ENCODE measurements around the gene RNF5.

RNF5 gene

GRCh38 chr6:32175322-32175710 lies 2.9 kb upstream of the RNF5 start:
- peak overlapping the region; percentile 88 to 98 for H3K27ac Mint-ChIP-seq
- H3K4me3 Mint-ChIP-seq = peak overlapping the region; percentile 87 to 91
- H3K9me3 Mint-ChIP-seq = no peaks in the 10 kb centered on the region
- peaks cover 15% of the 10 kb centered on the region for H3K36me3 Mint-ChIP-seq (ENCODE audit: insufficient read depth)
- H3K4me1 Mint-ChIP-seq (ENCODE audit: low read depth in 2 of 2) = peaks cover 52 to 54% of the 10 kb centered on the region in 2 donors
- H3K27me3 Mint-ChIP-seq = no peaks in the 10 kb centered on the region
- ATAC-seq (replicated peaks) = no peak
- no peak for DNase-seq

- H3K9me3 Mint-ChIP-seq = no peaks in the 10 kb centered on the region
- peak within 1 kb of the TSS; percentile 87 to 91 for H3K4me3 Mint-ChIP-seq
- peak; percentile 96 to 97 (median 96) for DNase-seq
- H3K36me3 Mint-ChIP-seq (ENCODE audit: insufficient read depth) = peaks cover 16% of the 10 kb centered on the region
- peaks cover 55 to 60% of the 10 kb centered on the region in 2 donors for H3K4me1 Mint-ChIP-seq (ENCODE audit: low read depth in 2 of 2)
- peak; percentile 50 for ATAC-seq (replicated peaks)
- H3K27ac Mint-ChIP-seq = peak within 1 kb of the TSS; percentile 88 to 98
- H3K27me3 Mint-ChIP-seq = no peaks in the 10 kb centered on the region
Measured at GRCh38 chr6:32175711-32176475, 2.3 kb upstream of the RNF5 start, which contains the start of gene AGPAT1. Gene AGPAT1, minus strand, starts transcription at chr6:32176084. Its CDS starts 4,588 bp downstream, at chr6:32171496.

DNA sequence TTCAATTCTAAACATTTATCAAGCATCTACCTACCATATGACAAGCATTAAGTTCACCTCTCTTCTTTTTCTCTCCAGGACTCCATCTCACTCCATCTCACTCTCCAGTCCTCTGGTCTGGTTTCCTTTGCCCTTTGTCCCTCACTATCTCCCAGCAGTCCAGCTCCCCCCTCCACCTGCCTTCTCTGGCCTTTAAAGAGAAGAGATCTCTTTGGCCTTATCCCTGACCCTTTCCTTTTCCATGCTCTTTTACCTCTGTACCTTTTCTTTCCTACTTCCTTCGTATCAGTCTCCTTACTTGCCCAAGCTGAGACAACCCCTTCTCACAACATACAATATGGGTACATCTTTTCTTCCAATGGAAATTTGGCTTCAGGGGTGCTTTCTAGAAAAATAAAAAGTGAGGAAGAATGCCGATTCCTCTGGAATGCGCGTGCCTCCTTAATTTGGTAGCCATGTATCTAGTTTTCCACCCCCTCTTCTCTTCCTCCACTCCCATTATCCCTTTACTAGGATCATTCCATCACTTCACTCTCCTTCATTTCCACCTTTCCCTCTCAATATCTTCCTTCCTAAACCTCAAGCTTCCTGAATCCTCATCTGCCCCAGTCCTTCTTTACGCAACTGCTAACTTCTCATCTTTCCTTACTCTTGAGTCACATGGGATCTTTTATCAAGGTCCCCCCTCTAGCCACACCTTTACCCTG lies 1.6 kb upstream of the RNF5 start:
- H3K9me3 Mint-ChIP-seq = no peaks in the 10 kb centered on the region
- H3K27me3 Mint-ChIP-seq = no peaks in the 10 kb centered on the region
- DNase-seq = no peak
- H3K27ac Mint-ChIP-seq = peak overlapping the region; percentile 97 to 98
- peak overlapping the region; percentile 87 to 91 for H3K4me3 Mint-ChIP-seq
- H3K36me3 Mint-ChIP-seq (ENCODE audit: insufficient read depth) = peaks cover 23% of the 10 kb centered on the region
- no peak for ATAC-seq (replicated peaks)
- peaks cover 52 to 58% of the 10 kb centered on the region in 2 donors for H3K4me1 Mint-ChIP-seq (ENCODE audit: low read depth in 2 of 2)

DNA sequence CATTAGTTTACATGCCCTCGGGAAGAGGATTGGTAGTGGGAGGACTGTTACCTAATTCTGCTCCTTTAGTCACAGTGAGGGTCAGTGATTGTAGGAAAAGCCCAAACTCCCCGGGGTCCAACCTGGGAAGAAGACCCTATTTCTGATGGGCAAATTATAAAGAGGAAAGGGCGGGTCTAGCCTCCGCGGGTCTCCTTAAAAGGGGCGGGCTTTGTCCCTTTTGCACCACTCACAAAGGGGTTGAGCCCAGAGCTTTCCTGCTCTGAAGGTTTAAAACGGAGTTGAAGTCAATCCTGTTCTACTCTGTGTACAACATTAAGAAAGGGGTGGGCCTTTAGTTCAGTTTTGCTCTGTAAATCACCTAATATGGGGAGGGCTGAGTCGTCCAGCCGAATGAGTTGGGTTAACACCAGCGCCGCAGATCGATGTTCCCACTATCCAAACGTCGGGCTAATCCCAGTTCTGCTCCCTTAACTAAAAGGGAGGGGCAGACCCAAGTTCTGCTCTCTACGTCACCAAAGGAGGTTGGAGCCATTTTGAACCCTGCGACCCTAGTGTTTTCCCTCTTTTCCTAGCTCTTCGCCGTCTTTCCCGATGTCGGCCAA lies 920 bp upstream of the RNF5 start:
- H3K9me3 Mint-ChIP-seq = no peaks in the 10 kb centered on the region
- H3K36me3 Mint-ChIP-seq (ENCODE audit: insufficient read depth) = peaks cover 28% of the 10 kb centered on the region
- H3K4me3 Mint-ChIP-seq = peak overlapping the region; percentile 87 to 91
- DNase-seq = no peak
- H3K27me3 Mint-ChIP-seq = no peaks in the 10 kb centered on the region
- H3K4me1 Mint-ChIP-seq (ENCODE audit: low read depth in 2 of 2) = peaks cover 52 to 58% of the 10 kb centered on the region in 2 donors
- ATAC-seq (replicated peaks) = peak; percentile 1
- H3K27ac Mint-ChIP-seq = peak overlapping the region; percentile 97 to 98

- ATAC-seq (replicated peaks) = no peak
- H3K9me3 Mint-ChIP-seq = no peaks in the 10 kb centered on the region
Measured at GRCh38 chr6:32178547-32179440, 589 bp downstream of the RNF5 start.

GRCh38 chr6:32179766-32180405 lies 1.7 kb downstream of the RNF5 start:
- Mint-ChIP-seq H3K4me3 (peak overlapping the region; percentile 35 to 91), H3K27me3 (no peaks in the 10 kb centered on the region), H3K9me3 (no peaks in the 10 kb centered on the region), H3K27ac (peak overlapping the region in 1 of 2 donors; percentile 77), H3K36me3 (ENCODE audit: insufficient read depth) (peaks cover 41% of the 10 kb centered on the region), H3K4me1 (ENCODE audit: low read depth in 2 of 2) (peaks cover 43% of the 10 kb centered on the region in 2 donors)
- DNase-seq (no peak), ATAC-seq (replicated peaks) (no peak)

More at GRCh38 chr6:32178547-32179440, 589 bp downstream of the RNF5 start:
- Mint-ChIP-seq H3K36me3 (ENCODE audit: insufficient read depth) (peaks cover 34% of the 10 kb centered on the region), H3K27me3 (no peaks in the 10 kb centered on the region), H3K4me3 (peak overlapping the region; percentile 87 to 91), H3K4me1 (ENCODE audit: low read depth in 2 of 2) (peaks cover 49 to 50% of the 10 kb centered on the region in 2 donors), H3K27ac (peak overlapping the region; percentile 97 to 98)
- DNase-seq = no peak

- ATAC-seq (replicated peaks) (no peak), DNase-seq (no peak)
- Mint-ChIP-seq H3K36me3 (ENCODE audit: insufficient read depth) (peaks cover 54% of the 10 kb centered on the region), H3K27ac (no peak overlapping the region), H3K4me3 (no peak overlapping the region), H3K4me1 (ENCODE audit: low read depth in 2 of 2) (peaks cover 41 to 49% of the 10 kb centered on the region in 2 donors), H3K9me3 (no peaks in the 10 kb centered on the region), H3K27me3 (no peaks in the 10 kb centered on the region)
Measured at GRCh38 chr6:32181148-32181702, 3.0 kb downstream of the RNF5 start.

DNA sequence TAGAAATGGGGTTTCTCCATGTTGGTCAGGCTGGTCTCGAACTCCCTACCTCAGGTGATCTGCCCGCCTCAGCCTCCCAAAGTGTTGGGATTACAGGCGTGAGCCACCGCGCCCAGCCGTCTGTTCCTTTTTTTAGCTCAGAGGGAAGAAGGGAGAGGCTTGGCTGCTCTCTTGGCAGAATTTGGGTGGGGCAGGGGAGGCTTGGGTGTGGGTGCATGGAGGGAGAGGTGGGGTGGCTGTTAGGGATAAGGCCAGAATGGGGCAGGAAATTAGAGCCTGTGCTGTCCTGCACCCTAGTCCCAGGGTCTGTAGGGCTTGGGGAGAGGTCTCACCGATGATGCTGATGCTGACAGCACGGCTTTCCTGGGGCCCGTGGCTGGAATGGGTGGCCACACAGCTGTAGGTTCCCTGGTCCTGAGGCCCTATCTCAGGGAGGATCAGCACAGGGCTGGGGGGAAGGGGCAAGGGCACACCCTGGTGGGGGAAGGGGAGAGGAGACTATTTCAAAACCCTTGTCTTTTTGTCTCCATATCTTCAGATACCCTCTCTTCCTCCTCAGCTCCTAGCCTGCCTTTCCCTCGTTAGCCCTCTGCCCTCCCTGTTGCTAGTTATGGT lies 3.8 kb downstream of the RNF5 start:
- Mint-ChIP-seq H3K27me3 (no peaks in the 10 kb centered on the region), H3K27ac (peak overlapping the region; percentile 46 to 75), H3K4me3 (no peak overlapping the region), H3K4me1 (ENCODE audit: low read depth in 2 of 2) (peaks cover 40 to 49% of the 10 kb centered on the region in 2 donors), H3K9me3 (no peaks in the 10 kb centered on the region), H3K36me3 (ENCODE audit: insufficient read depth) (peaks cover 62% of the 10 kb centered on the region)
- ATAC-seq (replicated peaks) (no peak), DNase-seq (no peak)

DNA sequence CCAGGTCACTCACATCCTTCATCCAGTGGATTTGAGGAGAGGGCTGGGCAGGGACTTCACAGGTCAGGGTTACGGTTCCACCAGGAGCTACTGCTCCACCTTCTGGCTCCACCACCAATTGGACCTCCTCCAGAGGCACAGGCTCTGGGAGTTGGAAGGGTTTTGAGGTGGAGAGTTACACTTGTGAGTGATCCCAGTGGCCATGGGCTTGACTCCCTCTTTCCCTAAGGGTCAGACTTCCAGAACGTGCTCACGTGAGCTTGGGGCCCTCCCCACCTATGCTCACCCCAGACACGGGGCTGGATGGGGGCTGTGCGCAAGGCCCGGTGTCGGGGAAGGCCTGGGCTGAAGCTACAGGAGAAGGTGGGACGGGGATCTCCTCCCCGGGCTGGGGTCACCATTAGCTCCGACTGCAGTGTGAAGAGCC lies 4.4 kb downstream of the RNF5 start:
- H3K4me3 Mint-ChIP-seq = no peak overlapping the region
- peak overlapping the region; percentile 46 to 75 for H3K27ac Mint-ChIP-seq
- DNase-seq = no peak
- no peaks in the 10 kb centered on the region for H3K9me3 Mint-ChIP-seq
- no peak for ATAC-seq (replicated peaks)
- peaks cover 40 to 51% of the 10 kb centered on the region in 2 donors for H3K4me1 Mint-ChIP-seq (ENCODE audit: low read depth in 2 of 2)
- no peaks in the 10 kb centered on the region for H3K27me3 Mint-ChIP-seq
- peaks cover 64% of the 10 kb centered on the region for H3K36me3 Mint-ChIP-seq (ENCODE audit: insufficient read depth)

DNA sequence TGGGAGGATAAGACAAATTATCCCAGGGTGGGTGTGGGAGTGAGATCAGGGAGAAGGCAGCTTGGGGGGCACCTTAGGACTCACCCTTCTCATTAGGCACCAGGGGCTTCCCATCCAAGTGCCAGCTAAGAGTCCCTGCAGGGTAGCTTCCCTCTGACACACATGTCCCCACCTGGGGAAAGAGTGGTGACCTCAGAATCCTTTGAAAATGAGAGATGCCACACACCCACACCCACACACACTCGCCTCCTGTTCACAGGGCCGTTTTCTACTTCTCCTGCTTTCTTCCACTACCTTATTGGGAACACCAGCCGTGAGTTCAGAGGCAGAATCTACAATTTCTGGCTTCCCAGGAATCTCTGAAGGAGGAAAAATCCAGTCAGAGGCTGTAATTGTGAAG lies 4.8 kb downstream of the RNF5 start:
- ATAC-seq (replicated peaks) = no peak
- H3K4me3 Mint-ChIP-seq = no peak overlapping the region

GRCh38 chr6:32183483-32184083 lies 5.4 kb downstream of the RNF5 start:
- Mint-ChIP-seq H3K27me3 (no peaks in the 10 kb centered on the region), H3K4me1 (ENCODE audit: low read depth in 2 of 2) (peaks cover 43 to 54% of the 10 kb centered on the region in 2 donors), H3K4me3 (no peak overlapping the region), H3K27ac (peak overlapping the region in 1 of 2 donors; percentile 49), H3K9me3 (no peaks in the 10 kb centered on the region), H3K36me3 (ENCODE audit: insufficient read depth) (peaks cover 62% of the 10 kb centered on the region)
- ATAC-seq (replicated peaks) = no peak
- no peak for DNase-seq

More for the DNA sequence above, 4.8 kb downstream of the RNF5 start:
- Mint-ChIP-seq H3K9me3 (no peaks in the 10 kb centered on the region), H3K27me3 (no peaks in the 10 kb centered on the region), H3K4me1 (ENCODE audit: low read depth in 2 of 2) (peaks cover 42 to 54% of the 10 kb centered on the region in 2 donors), H3K36me3 (ENCODE audit: insufficient read depth) (peaks cover 62% of the 10 kb centered on the region), H3K27ac (peak overlapping the region; percentile 46 to 75)
- DNase-seq = no peak

Measured in effector memory CD8-positive, alpha-beta T cell (primary cell).